ENCODE measurements around the gene SUSD2.
"Not testable (repeated sequence)": the region's sequence is repeated elsewhere in the genome, so short reads cannot be mapped to it uniquely, and the experiment has no call there.

The SUSD2 gene

GRCh38 chr22:24236656-24237055 lies 55.4 kb downstream of the SUSD2 start:
- no peak overlapping the region for H3K4me3 ChIP-seq (ENCODE audit: low read depth, low read length)
- peaks cover 26% of the 10 kb centered on the region for H3K79me2 ChIP-seq (ENCODE audit: control insufficient read depth, insufficient read depth, low read length, unreplicated experiment)
- no peak overlapping the region for H3K27ac ChIP-seq (ENCODE audit: low read depth, low read length)
- peaks cover 5% of the 10 kb centered on the region for H3K4me1 ChIP-seq (ENCODE audit: control insufficient read depth, insufficient read depth, low read length, unreplicated experiment)
- H2AFZ ChIP-seq (ENCODE audit: low read length, unreplicated experiment), result no peak overlapping the region
- no peaks in the 10 kb centered on the region for H3K27me3 ChIP-seq (ENCODE audit: insufficient read depth, low read length)
- H3K36me3 ChIP-seq (ENCODE audit: insufficient read depth, low read length), result no peaks in the 10 kb centered on the region; the same call in 1 of the 2 replicates

- not testable (repeated sequence) for H3K27ac ChIP-seq (ENCODE audit: low read depth, low read length); H3K27me3 ChIP-seq (ENCODE audit: insufficient read depth, low read length); H3K4me3 ChIP-seq (ENCODE audit: low read depth, low read length); H2AFZ ChIP-seq (ENCODE audit: low read length, unreplicated experiment); H3K36me3 ChIP-seq (ENCODE audit: insufficient read depth, low read length)
- Histone ChIP-seq H3K4me1 (ENCODE audit: control insufficient read depth, insufficient read depth, low read length, unreplicated experiment) (peaks cover 15% of the 10 kb centered on the region), H3K79me2 (ENCODE audit: control insufficient read depth, insufficient read depth, low read length, unreplicated experiment) (peaks cover 39% of the 10 kb centered on the region)
These were observed 56.9 kb downstream of the SUSD2 start for GRCh38 chr22:24238101-24238694.

Measured in ACC112 (cell line).